Cerebellar cortex (tissue), 1 donor: ENCODE data around the gene TMEM235.
"Not testable (repeated sequence)": the region's sequence is repeated elsewhere in the genome, so short reads cannot be mapped to it uniquely, and the experiment has no call there.

Experiments
- DNase-seq: peaks from one replicate; pipeline ENCODE4 v3.0.0-alpha.2; 2015; ENCODE audit warnings: low spot score

Gene TMEM235

GRCh38 chr17:78238823-78239488, 7.5 kb downstream of the TMEM235 start:
- no peak for DNase-seq

- no peak for DNase-seq
Measured at GRCh38 chr17:78239489-78239931, 8.1 kb downstream of the TMEM235 start.

GRCh38 chr17:78240012-78240655, 8.7 kb downstream of the TMEM235 start:
- no peak for DNase-seq

DNA sequence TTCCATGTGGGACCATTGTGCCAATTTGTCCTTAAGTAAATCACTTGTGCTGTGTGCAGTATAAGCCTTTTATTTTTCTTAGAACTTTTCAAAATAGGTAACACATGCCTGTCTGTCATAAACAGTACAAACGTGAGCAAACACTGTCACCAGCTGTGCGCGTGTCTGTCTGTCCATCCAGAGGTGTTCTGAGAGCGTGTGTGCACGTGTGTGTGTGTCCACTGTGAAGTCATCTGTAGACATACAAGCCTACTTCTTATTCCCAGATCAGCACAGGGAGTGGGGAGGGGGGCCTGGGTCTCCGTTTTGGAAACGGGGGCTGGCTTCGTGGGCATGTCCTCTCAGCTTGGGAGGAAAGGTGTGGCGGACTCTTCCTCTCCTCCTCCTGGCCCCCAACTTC, 9.4 kb downstream of the TMEM235 start:
- DNase-seq, result no peak

GRCh38 chr17:78241277-78242023, 10.0 kb downstream of the TMEM235 start:
- peak; percentile 77 for DNase-seq

DNA sequence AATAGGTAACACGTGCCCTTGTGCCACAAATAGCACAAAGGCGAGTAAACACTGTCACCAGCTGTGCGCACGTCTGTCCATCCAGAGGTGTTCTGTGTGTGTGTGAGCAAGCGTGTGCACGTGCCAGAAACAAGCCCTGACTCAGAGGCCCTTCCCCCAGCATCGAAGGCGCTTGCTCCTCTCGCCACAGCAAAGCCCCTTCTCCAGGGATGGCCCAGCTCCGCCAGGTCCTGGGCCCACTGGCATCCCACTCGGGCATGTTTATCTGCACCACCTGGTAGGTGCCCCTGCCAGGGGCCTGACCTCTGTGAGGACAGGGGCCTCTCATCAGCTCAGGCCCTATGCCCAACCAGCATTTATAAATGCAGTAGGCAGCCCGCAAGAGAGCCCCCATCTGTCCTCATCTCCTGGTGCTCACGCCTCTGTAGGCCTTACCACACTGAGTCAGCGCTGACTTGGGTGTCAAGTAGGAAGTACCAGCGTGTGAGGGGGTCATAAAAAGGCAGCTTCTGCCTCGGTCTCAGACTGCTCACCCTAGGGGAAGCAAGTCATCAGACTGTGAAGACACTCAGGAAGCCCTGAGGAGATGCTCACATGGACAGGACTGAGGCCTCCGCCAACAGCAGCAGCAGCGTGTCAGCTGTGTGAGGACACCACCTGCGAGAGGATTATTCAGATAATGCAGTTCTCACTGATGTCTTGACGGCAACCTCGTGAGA, 10.8 kb downstream of the TMEM235 start:
- DNase-seq, result no peak

DNA sequence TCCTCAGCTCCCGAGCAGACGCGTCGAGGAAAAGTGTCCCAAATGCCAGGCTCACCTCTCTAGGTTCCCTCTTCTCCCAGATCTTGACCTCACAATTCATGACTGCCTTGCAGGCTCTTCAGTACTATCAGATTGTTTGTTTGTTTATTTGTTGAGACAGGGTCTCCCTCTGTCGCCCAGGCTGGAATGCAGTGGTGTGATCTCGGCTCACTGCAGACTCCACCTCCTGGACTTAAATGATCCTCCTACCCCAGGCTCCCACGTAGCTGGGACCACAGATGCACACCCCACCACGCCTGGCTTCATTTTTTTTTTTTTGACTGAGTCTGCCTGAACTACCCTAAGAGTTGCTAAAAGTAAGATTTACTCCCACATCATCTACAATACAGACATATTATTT, 15.9 kb downstream of the TMEM235 start:
- no peak for DNase-seq

- DNase-seq, result no peak
Measured at GRCh38 chr17:78248051-78248914, 16.9 kb downstream of the TMEM235 start.

- no peak for DNase-seq
Measured at GRCh38 chr17:78249074-78249817, 17.8 kb downstream of the TMEM235 start.

- DNase-seq, result no peak
Measured at GRCh38 chr17:78249818-78250806, 18.7 kb downstream of the TMEM235 start.

DNA sequence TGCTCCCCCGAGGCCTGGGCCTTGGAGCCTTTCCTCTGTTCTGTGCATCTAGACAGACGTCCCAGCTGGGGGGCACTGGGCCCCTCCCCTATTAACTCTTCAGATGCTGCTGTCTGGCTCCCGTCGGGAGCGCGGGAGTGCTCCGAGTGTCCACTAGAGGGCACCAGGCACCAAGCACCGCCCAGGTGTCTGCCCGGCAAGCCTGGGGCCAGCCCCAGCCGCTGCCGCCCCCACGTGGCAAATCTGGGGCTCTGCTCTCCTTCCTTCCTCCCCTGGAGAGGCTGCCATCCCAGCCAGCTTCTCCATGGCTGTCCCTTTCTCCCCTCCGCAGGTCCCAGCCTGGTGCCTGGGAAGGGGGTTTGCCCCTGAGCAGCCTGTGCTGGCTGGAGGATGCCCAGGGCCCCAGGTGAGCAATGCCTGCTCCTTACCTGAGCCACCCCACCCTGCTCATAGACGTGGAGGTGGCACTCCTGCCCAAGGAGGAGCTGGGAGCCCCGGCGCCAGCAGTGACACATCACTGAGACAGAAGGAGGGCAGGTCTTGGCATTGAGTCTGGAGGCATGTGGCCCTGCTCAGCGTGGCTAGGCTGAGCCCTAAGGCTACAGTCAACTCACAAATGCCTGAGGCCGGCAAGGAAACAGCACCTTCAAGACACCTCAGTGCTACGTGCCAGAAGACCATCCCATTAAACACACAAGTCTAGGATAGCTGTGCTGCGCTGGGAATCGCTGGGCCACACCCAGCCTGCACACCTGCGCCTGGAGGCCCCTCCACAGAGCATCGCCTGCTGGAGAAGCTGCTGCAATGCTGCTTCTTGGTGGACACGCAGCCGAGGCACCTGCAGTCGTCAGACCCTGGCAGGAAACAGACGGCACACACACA, 19.7 kb downstream of the TMEM235 start:
- peak; percentile 89 for DNase-seq

DNA sequence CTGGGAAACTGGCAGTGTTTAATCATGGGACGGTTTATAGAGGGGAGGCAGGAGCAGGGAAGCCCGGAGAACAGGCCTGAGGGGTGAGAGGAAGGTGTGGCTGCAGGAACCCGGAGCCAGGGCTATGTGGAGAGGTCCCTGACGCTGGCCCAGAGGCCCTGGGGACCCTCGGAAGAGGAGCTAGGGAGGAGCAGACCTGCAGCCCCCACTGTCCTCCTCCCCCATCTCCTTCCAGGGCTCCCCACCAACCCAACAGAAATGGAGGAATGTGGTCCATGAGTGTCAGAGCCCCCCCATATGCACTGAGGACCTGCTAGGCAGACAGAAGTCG, 20.3 kb downstream of the TMEM235 start:
- DNase-seq, result no peak

DNA sequence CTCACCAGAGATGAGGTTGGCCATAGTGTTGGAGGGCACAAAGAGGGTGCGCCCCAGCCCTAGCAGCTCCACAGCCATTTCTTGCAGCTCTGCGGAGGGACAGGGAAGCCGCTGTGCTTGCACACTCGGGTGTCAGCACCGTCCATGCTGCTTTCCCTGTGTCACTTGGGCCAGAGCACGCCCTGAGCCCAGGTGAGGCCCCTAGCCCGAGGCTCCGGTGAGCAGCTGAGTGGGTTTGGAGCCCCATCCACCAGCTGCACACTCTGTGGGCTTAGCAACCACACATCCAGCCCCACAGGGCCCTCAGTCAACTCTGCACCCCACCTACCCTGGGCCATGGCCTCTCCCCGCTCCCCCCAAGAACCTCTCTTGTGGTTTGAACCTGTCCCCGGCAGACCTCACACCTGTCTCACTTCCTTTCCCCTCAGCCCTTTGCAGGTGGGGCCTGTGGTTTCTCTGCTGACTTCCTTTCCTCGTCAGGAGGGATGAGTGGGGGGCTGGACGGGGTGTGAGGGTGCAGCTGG, 20.7 kb downstream of the TMEM235 start:
- no peak for DNase-seq

- no peak for DNase-seq
Measured at GRCh38 chr17:78252701-78253635, 21.5 kb downstream of the TMEM235 start.

GRCh38 chr17:78253636-78253945, 22.2 kb downstream of the TMEM235 start:
- not testable (repeated sequence) for DNase-seq

- DNase-seq, result peak; percentile 84
Measured at GRCh38 chr17:78253946-78254672, 22.7 kb downstream of the TMEM235 start.
